ENCODE measurements around the gene YY2.
A peak's percentile ranks its signal among the peaks of the same experiment; 100 is the strongest.
"Not testable (repeated sequence)": the region's sequence is repeated elsewhere in the genome, so short reads cannot be mapped to it uniquely, and the experiment has no call there.

Gene YY2

GRCh38 chrX:21855937-21856415 lies at the start of gene YY2:
Gene YY2 (plus strand): TSS chrX:21855987. CDS start chrX:21856485, 498 bp downstream.
- no peak for DNase-seq

GRCh38 chrX:21806691-21807090 lies 49.1 kb upstream of the YY2 start:
- no peak for DNase-seq

GRCh38 chrX:21811832-21812231 lies 44.0 kb upstream of the YY2 start:
- no peak for DNase-seq

GRCh38 chrX:21812628-21813027 lies 43.2 kb upstream of the YY2 start:
- no peak for DNase-seq

GRCh38 chrX:21813612-21814368 lies 42.0 kb upstream of the YY2 start:
- no peak for DNase-seq

- DNase-seq = no peak
Observed at GRCh38 chrX:21816136-21816535, 39.7 kb upstream of the YY2 start.

- not testable (repeated sequence) for DNase-seq
Observed at GRCh38 chrX:21820170-21820569, 35.6 kb upstream of the YY2 start.

GRCh38 chrX:21821875-21822274 lies 33.9 kb upstream of the YY2 start:
- no peak for DNase-seq

- no peak for DNase-seq
Observed at GRCh38 chrX:21831496-21831895, 24.3 kb upstream of the YY2 start.

GRCh38 chrX:21837056-21837455 lies 18.7 kb upstream of the YY2 start:
- no peak for DNase-seq

GRCh38 chrX:21838937-21839333 lies 16.9 kb upstream of the YY2 start:
- peak in 1 of 2 experiments; percentile 20 for DNase-seq

GRCh38 chrX:21839334-21840192 lies 16.2 kb upstream of the YY2 start, which contains the start of gene MBTPS2:
Gene MBTPS2 (plus strand): TSS chrX:21839617. CDS start chrX:21839735, 118 bp downstream.
- DNase-seq = peak; percentile 50 to 57

- no peak for DNase-seq
Observed at GRCh38 chrX:21840193-21840545, 15.6 kb upstream of the YY2 start.

GRCh38 chrX:21843179-21843578 lies 12.6 kb upstream of the YY2 start:
- no peak for DNase-seq

- no peak for DNase-seq
Observed at GRCh38 chrX:21845096-21845495, 10.7 kb upstream of the YY2 start.

- DNase-seq = no peak
Observed at GRCh38 chrX:21847342-21847741, 8.4 kb upstream of the YY2 start.

GRCh38 chrX:21853578-21853977 lies 2.2 kb upstream of the YY2 start:
- no peak for DNase-seq

GRCh38 chrX:21856504-21856903 lies 717 bp downstream of the YY2 start:
- DNase-seq = no peak

GRCh38 chrX:21863241-21863640 lies 7.5 kb downstream of the YY2 start:
- no peak for DNase-seq

GRCh38 chrX:21865436-21865835 lies 9.6 kb downstream of the YY2 start:
- no peak for DNase-seq

- no peak for DNase-seq
Observed at GRCh38 chrX:21870494-21870893, 14.7 kb downstream of the YY2 start.

GRCh38 chrX:21873063-21873775 lies 17.4 kb downstream of the YY2 start:
- no peak for DNase-seq

GRCh38 chrX:21874182-21874581 lies 18.4 kb downstream of the YY2 start:
- DNase-seq = not testable (repeated sequence)
